SU-DHL-6 (cell line): Measurements from ENCODE around the gene ANGPTL3.

Experiments
- EZH2phosphoT487 ChIP-seq: fragments of 200-600 bp; sonication (generic), shearing (Covaris generic); conservative IDR thresholded peaks from 2 replicates; pipeline ENCODE4 v1.6.1; 2018; ENCODE audit warnings: mild to moderate bottlenecking, antibody characterized with exemption, low read length, moderate library complexity, mixed read lengths
- TF ChIP-seq, protein P1 (sequence below): fragments of 200-600 bp; sonication (generic); IDR thresholded peaks from one replicate; pipeline ENCODE4 v1.5.1; 2017; ENCODE audit warnings: antibody characterized with exemption, mild to moderate bottlenecking, low read length, moderate library complexity; ENCODE audit not compliant: insufficient read depth, poor library complexity, severe bottlenecking

DNA sequence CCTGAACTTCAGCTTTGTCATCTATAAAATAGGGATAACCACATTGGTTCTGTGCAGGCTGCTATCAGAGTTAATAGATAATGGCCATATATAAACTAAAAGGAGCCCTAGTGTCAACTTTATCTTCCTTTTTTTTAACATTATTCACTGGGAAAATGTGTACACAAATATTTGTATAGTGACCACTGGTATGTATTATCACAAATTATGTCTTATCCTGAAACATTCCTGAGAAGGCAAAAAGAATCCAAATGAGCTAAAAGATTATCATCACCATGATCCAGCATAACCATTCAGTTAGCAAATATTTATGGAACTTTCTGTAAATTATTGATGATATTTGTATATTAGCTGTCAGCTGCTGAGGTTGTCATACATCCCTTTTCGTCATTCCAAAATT is 16.6 kb downstream of the ANGPTL3 start:
- TF ChIP-seq, protein P1, sequence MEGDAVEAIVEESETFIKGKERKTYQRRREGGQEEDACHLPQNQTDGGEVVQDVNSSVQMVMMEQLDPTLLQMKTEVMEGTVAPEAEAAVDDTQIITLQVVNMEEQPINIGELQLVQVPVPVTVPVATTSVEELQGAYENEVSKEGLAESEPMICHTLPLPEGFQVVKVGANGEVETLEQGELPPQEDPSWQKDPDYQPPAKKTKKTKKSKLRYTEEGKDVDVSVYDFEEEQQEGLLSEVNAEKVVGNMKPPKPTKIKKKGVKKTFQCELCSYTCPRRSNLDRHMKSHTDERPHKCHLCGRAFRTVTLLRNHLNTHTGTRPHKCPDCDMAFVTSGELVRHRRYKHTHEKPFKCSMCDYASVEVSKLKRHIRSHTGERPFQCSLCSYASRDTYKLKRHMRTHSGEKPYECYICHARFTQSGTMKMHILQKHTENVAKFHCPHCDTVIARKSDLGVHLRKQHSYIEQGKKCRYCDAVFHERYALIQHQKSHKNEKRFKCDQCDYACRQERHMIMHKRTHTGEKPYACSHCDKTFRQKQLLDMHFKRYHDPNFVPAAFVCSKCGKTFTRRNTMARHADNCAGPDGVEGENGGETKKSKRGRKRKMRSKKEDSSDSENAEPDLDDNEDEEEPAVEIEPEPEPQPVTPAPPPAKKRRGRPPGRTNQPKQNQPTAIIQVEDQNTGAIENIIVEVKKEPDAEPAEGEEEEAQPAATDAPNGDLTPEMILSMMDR: no peak
- no peak for TF ChIP-seq EZH2phosphoT487
